Measurements from ENCODE around the gene RRP36. TPM values are rescaled to one million over a fixed set of nuclear protein-coding genes. Genes with fewer than 3 reads are reported as not detected.

Gene RRP36
- polyA plus RNA-seq, 1 donor from 2014 or later, result 79.2 TPM

- H3K4me2 ChIP-seq (ENCODE audit: low read length), result peak overlapping the region; percentile 77
- H3K79me2 ChIP-seq (replicated peaks; ENCODE audit: insufficient read depth, low read length), result peaks cover 31% of the 10 kb centered on the region
- peak overlapping the region; percentile 98 for H3K4me3 ChIP-seq (ENCODE audit: low read length)
- H3K9me3 ChIP-seq (ENCODE audit: low read length), result no peaks in the 10 kb centered on the region
- H3F3A ChIP-seq (ENCODE audit: insufficient read depth, low read length, poor library complexity, severe bottlenecking), result no peaks in the 10 kb centered on the region
- no peaks in the 10 kb centered on the region for H3K27me3 ChIP-seq (ENCODE audit: insufficient read depth, low read depth, low read length)
- H4K20me1 ChIP-seq (ENCODE audit: insufficient read depth), result no peaks in the 10 kb centered on the region
- H3K36me3 ChIP-seq (ENCODE audit: insufficient read depth, low read length), result no peaks in the 10 kb centered on the region
- H2AFZ ChIP-seq (ENCODE audit: low read depth, low read length), result peak overlapping the region; percentile 62
- H3K9ac ChIP-seq (ENCODE audit: low read length), result peak overlapping the region; percentile 87
- H3K9me2 ChIP-seq (ENCODE audit: insufficient read depth, low read length), result no peaks in the 10 kb centered on the region
- H3K27ac ChIP-seq (ENCODE audit: low read length), result peak overlapping the region; percentile 81
- no peak for TF ChIP-seq EZH2 (IDR thresholded peaks at IDR 0.05; ENCODE audit: borderline replicate concordance, insufficient read depth, low read length, poor library complexity, severe bottlenecking)
- no peak for TF ChIP-seq RAD21 (conservative IDR thresholded peaks at IDR 0.05)
- no peak for TF ChIP-seq TAF1 (IDR thresholded peaks at IDR 0.05; ENCODE audit: low read depth)
- TF ChIP-seq SMC3 (conservative IDR thresholded peaks at IDR 0.05; ENCODE audit: poor library complexity), result peak; percentile 30
- peak; percentile 43 for TF ChIP-seq REST (IDR thresholded peaks at IDR 0.05; ENCODE audit: borderline replicate concordance)
- TF ChIP-seq EP300 (conservative IDR thresholded peaks at IDR 0.05; ENCODE audit: poor library complexity, severe bottlenecking), result no peak
- peak; percentile 56 for TF ChIP-seq MXI1 (conservative IDR thresholded peaks at IDR 0.05; ENCODE audit: poor library complexity, severe bottlenecking)
- TF ChIP-seq CTCF (IDR thresholded peaks at IDR 0.05; ENCODE audit: poor library complexity, severe bottlenecking), result no peak
Observed at GRCh38 chr6:43076464-43077332, 55.3 kb downstream of the RRP36 start.

- Histone ChIP-seq H3F3A (ENCODE audit: insufficient read depth, low read length, poor library complexity, severe bottlenecking) (no peaks in the 10 kb centered on the region), H4K20me1 (ENCODE audit: insufficient read depth) (no peaks in the 10 kb centered on the region), H2AFZ (ENCODE audit: low read depth, low read length) (peak overlapping the region; percentile 62), H3K27me3 (ENCODE audit: insufficient read depth, low read depth, low read length) (no peaks in the 10 kb centered on the region), H3K9me2 (ENCODE audit: insufficient read depth, low read length) (no peaks in the 10 kb centered on the region), H3K9ac (ENCODE audit: low read length) (peak overlapping the region; percentile 87), H3K4me2 (ENCODE audit: low read length) (peak overlapping the region; percentile 77), H3K79me2 (replicated peaks; ENCODE audit: insufficient read depth, low read length) (peaks cover 31% of the 10 kb centered on the region), H3K4me3 (ENCODE audit: low read length) (peak overlapping the region; percentile 98), H3K36me3 (ENCODE audit: insufficient read depth, low read length) (no peaks in the 10 kb centered on the region), H3K9me3 (ENCODE audit: low read length) (no peaks in the 10 kb centered on the region), H3K27ac (ENCODE audit: low read length) (peak overlapping the region; percentile 81)
- TF ChIP-seq REST (IDR thresholded peaks at IDR 0.05; ENCODE audit: borderline replicate concordance), result no peak
- no peak for TF ChIP-seq CTCF (IDR thresholded peaks at IDR 0.05; ENCODE audit: poor library complexity, severe bottlenecking)
- TF ChIP-seq MXI1 (conservative IDR thresholded peaks at IDR 0.05; ENCODE audit: poor library complexity, severe bottlenecking), result no peak
- no peak for TF ChIP-seq TAF1 (IDR thresholded peaks at IDR 0.05; ENCODE audit: low read depth)
- no peak for TF ChIP-seq EZH2 (IDR thresholded peaks at IDR 0.05; ENCODE audit: borderline replicate concordance, insufficient read depth, low read length, poor library complexity, severe bottlenecking)
- TF ChIP-seq EP300 (conservative IDR thresholded peaks at IDR 0.05; ENCODE audit: poor library complexity, severe bottlenecking), result no peak
- no peak for TF ChIP-seq POLR2AphosphoS5 (IDR thresholded peaks at IDR 0.05)
- TF ChIP-seq SMC3 (conservative IDR thresholded peaks at IDR 0.05; ENCODE audit: poor library complexity), result no peak
- TF ChIP-seq RAD21 (conservative IDR thresholded peaks at IDR 0.05), result no peak
Observed at GRCh38 chr6:43077333-43077809, 55.9 kb downstream of the RRP36 start.

Data from neural cell (in vitro differentiated cells).